ENCODE measurements around the gene GDPD5. TPM values are rescaled to one million over a fixed set of nuclear protein-coding genes. Genes with fewer than 3 reads are reported as not detected.

GDPD5 gene
- total and polyA plus RNA-seq, 9 of the 15 experiments (the other 6 are each of a cell fraction or from before 2014, with no cell fraction given): 0.32 to 27.3 (median 8.0) TPM

GRCh38 chr11:75553889-75554257 lies 28.1 kb upstream of the GDPD5 start (continued):
- TF ChIP-seq, protein P1, sequence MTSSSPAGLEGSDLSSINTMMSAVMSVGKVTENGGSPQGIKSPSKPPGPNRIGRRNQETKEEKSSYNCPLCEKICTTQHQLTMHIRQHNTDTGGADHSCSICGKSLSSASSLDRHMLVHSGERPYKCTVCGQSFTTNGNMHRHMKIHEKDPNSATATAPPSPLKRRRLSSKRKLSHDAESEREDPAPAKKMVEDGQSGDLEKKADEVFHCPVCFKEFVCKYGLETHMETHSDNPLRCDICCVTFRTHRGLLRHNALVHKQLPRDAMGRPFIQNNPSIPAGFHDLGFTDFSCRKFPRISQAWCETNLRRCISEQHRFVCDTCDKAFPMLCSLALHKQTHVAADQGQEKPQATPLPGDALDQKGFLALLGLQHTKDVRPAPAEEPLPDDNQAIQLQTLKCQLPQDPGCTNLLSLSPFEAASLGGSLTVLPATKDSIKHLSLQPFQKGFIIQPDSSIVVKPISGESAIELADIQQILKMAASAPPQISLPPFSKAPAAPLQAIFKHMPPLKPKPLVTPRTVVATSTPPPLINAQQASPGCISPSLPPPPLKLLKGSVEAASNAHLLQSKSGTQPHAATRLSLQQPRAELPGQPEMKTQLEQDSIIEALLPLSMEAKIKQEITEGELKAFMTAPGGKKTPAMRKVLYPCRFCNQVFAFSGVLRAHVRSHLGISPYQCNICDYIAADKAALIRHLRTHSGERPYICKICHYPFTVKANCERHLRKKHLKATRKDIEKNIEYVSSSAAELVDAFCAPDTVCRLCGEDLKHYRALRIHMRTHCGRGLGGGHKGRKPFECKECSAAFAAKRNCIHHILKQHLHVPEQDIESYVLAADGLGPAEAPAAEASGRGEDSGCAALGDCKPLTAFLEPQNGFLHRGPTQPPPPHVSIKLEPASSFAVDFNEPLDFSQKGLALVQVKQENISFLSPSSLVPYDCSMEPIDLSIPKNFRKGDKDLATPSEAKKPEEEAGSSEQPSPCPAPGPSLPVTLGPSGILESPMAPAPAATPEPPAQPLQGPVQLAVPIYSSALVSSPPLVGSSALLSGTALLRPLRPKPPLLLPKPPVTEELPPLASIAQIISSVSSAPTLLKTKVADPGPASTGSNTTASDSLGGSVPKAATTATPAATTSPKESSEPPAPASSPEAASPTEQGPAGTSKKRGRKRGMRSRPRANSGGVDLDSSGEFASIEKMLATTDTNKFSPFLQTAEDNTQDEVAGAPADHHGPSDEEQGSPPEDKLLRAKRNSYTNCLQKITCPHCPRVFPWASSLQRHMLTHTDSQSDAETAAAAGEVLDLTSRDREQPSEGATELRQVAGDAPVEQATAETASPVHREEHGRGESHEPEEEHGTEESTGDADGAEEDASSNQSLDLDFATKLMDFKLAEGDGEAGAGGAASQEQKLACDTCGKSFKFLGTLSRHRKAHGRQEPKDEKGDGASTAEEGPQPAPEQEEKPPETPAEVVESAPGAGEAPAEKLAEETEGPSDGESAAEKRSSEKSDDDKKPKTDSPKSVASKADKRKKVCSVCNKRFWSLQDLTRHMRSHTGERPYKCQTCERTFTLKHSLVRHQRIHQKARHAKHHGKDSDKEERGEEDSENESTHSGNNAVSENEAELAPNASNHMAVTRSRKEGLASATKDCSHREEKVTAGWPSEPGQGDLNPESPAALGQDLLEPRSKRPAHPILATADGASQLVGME (CRISPR knock-in tag; IDR thresholded peaks at IDR 0.05): no peak
- TF ChIP-seq SMARCA5 (IDR thresholded peaks at IDR 0.05): peak; percentile 92; the same call in 1 of the 2 replicates
- no peak for TF ChIP-seq SIN3A (IDR thresholded peaks at IDR 0.05; ENCODE audit: borderline replicate concordance in 2 of 2, control insufficient read depth in 1 of 2, low read depth in 2 of 2, low read length in 2 of 2)
- peak; percentile 95 for TF ChIP-seq BCOR (IDR thresholded peaks at IDR 0.05)
- TF ChIP-seq SRSF9 (IDR thresholded peaks at IDR 0.05; ENCODE audit: borderline replicate concordance, low read depth, low read length): no peak
- no peak for TF ChIP-seq MYC (IDR thresholded peaks at IDR 0.05; ENCODE audit: low read depth, low read length)
- TF ChIP-seq MYC (CRISPR knock-in tag; IDR thresholded peaks at IDR 0.05; ENCODE audit: borderline replicate concordance, low read depth): no peak
- TF ChIP-seq, protein P2, sequence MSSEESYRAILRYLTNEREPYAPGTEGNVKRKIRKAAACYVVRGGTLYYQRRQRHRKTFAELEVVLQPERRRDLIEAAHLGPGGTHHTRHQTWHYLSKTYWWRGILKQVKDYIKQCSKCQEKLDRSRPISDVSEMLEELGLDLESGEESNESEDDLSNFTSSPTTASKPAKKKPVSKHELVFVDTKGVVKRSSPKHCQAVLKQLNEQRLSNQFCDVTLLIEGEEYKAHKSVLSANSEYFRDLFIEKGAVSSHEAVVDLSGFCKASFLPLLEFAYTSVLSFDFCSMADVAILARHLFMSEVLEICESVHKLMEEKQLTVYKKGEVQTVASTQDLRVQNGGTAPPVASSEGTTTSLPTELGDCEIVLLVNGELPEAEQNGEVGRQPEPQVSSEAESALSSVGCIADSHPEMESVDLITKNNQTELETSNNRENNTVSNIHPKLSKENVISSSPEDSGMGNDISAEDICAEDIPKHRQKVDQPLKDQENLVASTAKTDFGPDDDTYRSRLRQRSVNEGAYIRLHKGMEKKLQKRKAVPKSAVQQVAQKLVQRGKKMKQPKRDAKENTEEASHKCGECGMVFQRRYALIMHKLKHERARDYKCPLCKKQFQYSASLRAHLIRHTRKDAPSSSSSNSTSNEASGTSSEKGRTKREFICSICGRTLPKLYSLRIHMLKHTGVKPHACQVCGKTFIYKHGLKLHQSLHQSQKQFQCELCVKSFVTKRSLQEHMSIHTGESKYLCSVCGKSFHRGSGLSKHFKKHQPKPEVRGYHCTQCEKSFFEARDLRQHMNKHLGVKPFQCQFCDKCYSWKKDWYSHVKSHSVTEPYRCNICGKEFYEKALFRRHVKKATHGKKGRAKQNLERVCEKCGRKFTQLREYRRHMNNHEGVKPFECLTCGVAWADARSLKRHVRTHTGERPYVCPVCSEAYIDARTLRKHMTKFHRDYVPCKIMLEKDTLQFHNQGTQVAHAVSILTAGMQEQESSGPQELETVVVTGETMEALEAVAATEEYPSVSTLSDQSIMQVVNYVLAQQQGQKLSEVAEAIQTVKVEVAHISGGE (CRISPR knock-in tag; IDR thresholded peaks at IDR 0.05): no peak
- TF ChIP-seq L3MBTL2 (IDR thresholded peaks at IDR 0.05): no peak
- peak; percentile 59 to 73; a peak in 3 of 4 replicates for TF ChIP-seq KDM1A (IDR thresholded peaks at IDR 0.05)
- no peak for TF ChIP-seq DIDO1 (tag; IDR thresholded peaks at IDR 0.05; ENCODE audit: low read depth)
- TF ChIP-seq THAP12 (CRISPR knock-in tag; IDR thresholded peaks at IDR 0.05): no peak
- TF ChIP-seq CHD4 (IDR thresholded peaks at IDR 0.05; ENCODE audit: insufficient read depth, insufficient replicate concordance, low read depth, low read length, poor library complexity, severe bottlenecking): peak; percentile 68
- TF ChIP-seq IFI16 (CRISPR knock-in tag; IDR thresholded peaks at IDR 0.05): no peak
- peak in 1 of 2 experiments; percentile 71; a peak in 1 of 4 replicates for TF ChIP-seq RCOR1 (IDR thresholded peaks at IDR 0.05; ENCODE audit: borderline replicate concordance in 1 of 2, low read depth in 2 of 2, low read length in 2 of 2)
